Measurements from ENCODE around the gene NSUN7. TPM values are rescaled to one million over a fixed set of nuclear protein-coding genes. Genes with fewer than 3 reads are reported as not detected.

The NSUN7 gene
- total and polyA plus RNA-seq, 8 donors: 5.3 to 19.1 (median 15.6) TPM

- Histone ChIP-seq H3K27ac (no peak overlapping the region), H3K4me3 (no peak overlapping the region), H3K9me3 (no peaks in the 10 kb centered on the region), H3K36me3 (no peaks in the 10 kb centered on the region), H3K27me3 (peaks cover 0 to 10% of the 10 kb centered on the region in 2 donors), H3K4me1 (peaks cover 0 to 22% of the 10 kb centered on the region in 2 donors)
- no peak for ATAC-seq
- intact Hi-C loops (cut with DNase I): no loop called here
- no peak for DNase-seq
- TF ChIP-seq, protein P1, sequence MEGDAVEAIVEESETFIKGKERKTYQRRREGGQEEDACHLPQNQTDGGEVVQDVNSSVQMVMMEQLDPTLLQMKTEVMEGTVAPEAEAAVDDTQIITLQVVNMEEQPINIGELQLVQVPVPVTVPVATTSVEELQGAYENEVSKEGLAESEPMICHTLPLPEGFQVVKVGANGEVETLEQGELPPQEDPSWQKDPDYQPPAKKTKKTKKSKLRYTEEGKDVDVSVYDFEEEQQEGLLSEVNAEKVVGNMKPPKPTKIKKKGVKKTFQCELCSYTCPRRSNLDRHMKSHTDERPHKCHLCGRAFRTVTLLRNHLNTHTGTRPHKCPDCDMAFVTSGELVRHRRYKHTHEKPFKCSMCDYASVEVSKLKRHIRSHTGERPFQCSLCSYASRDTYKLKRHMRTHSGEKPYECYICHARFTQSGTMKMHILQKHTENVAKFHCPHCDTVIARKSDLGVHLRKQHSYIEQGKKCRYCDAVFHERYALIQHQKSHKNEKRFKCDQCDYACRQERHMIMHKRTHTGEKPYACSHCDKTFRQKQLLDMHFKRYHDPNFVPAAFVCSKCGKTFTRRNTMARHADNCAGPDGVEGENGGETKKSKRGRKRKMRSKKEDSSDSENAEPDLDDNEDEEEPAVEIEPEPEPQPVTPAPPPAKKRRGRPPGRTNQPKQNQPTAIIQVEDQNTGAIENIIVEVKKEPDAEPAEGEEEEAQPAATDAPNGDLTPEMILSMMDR (IDR thresholded peaks at IDR 0.05): no peak
These were observed 109.2 kb downstream of the NSUN7 start for GRCh38 chr4:40858962-40859361.

Other genes with a start within 250 kb of the NSUN7 start
- 100 to 1,000 TPM in 1 of 2 donors, 10 to 100 TPM in 1; 83.5 to 110 TPM for gene RBM47, start 120.1 kb upstream of the NSUN7 start, total RNA-seq
- gene RBM47, start 120.1 kb upstream of the NSUN7 start, polyA plus RNA-seq (ENCODE audit: insufficient read length in 6 of 6): 10 to 100 TPM; 21.9 to 29.8 (median 26.6) TPM

Measured in left lung (tissue), 10 donors.